ENCODE measurements around the gene FTCD. TPM values are rescaled to one million over a fixed set of nuclear protein-coding genes. Genes with fewer than 3 reads are reported as not detected.

Gene FTCD
- total and polyA plus RNA-seq, 2 of the 8 experiments (the other 6 are each of a cell fraction or from before 2014, with no cell fraction given), result 3.3 to 4.9 TPM

- no peak overlapping the region for H3K27ac ChIP-seq (ENCODE audit: low read depth, low read length)
- no peak overlapping the region for H4K91ac ChIP-seq (replicated peaks; ENCODE audit: insufficient read length, low read length)
- H3K4me1 ChIP-seq (replicated peaks in 1 of 4; ENCODE audit: control insufficient read depth in 3 of 4, insufficient read depth in 4 of 4, low read length in 3 of 4), result peaks cover 0 to 2% (median under 1%) of the 10 kb centered on the region in 4 experiments; a peak in 2 of 7 replicates
- peaks cover 4 to 10% of the 10 kb centered on the region in 2 experiments; a peak in 2 of 4 replicates for H3K9me3 ChIP-seq (ENCODE audit: insufficient read depth in 2 of 2, low read depth in 1 of 2, low read length in 1 of 2)
- H2BK15ac ChIP-seq (ENCODE audit: low read length), result no peak overlapping the region
- no peak overlapping the region for H3K18ac ChIP-seq (ENCODE audit: extremely low read depth, low read length)
- H2AFZ ChIP-seq (ENCODE audit: low read length), result no peak overlapping the region
- 90% methylated on average over 19 of the region's 19 CpGs; no CpG with 5 or more reads in 1 of the 2 experiments for WGBS, 2 experiments (ENCODE audit: extremely low coverage in 1 of 2, insufficient coverage in 1 of 2, insufficient read length in 1 of 2, insufficient replicate concordance in 2 of 2, low coverage in 1 of 2, low lambda C conversion rate in 2 of 2, missing lambda C conversion rate in 1 of 2)
- H2BK20ac ChIP-seq (ENCODE audit: low read length), result no peak overlapping the region
- H4K8ac ChIP-seq (ENCODE audit: extremely low read depth, insufficient read depth, low read length), result no peak overlapping the region; the same call in none of the 2 replicates
- H3K56ac ChIP-seq (replicated peaks; ENCODE audit: insufficient read length, low read depth, low read length), result no peak overlapping the region
- H3K9ac ChIP-seq (replicated peaks in 1 of 4; ENCODE audit: extremely low read depth in 1 of 4, low read depth in 3 of 4, low read length in 3 of 4), result no peak overlapping the region
- no peaks in the 10 kb centered on the region for H3K27me3 ChIP-seq (replicated peaks in 1 of 4; ENCODE audit: control insufficient read depth in 3 of 4, extremely low read depth in 1 of 4, insufficient read depth in 3 of 4, low read length in 3 of 4)
- CTCF ChIA-PET (ENCODE audit: partially characterized antibody), result interaction anchor here (0.9 to 2.6 kb wide), 8 partner anchors 8 to 155 kb away, joined by 3 to 19 read pairs (median 3); no protein-coding TSS in a partner anchor
- H3K4ac ChIP-seq (replicated peaks; ENCODE audit: insufficient read length, low read depth, low read length), result no peak overlapping the region
- DNase-seq (ENCODE audit: low read depth in 1 of 2, low spot score in 2 of 2) (no peak), FAIRE-seq (no peak)
- no peak overlapping the region for H3K14ac ChIP-seq (ENCODE audit: insufficient read length)
- peaks cover 0 to 6% of the 10 kb centered on the region in 2 experiments for H4K20me1 ChIP-seq (replicated peaks in 1 of 2; ENCODE audit: control insufficient read depth in 1 of 2, insufficient read depth in 2 of 2, low read length in 2 of 2)
- no peak overlapping the region for H3K23ac ChIP-seq (ENCODE audit: insufficient read length)
- H2AK5ac ChIP-seq (ENCODE audit: low read depth, low read length), result no peak overlapping the region
- no peak overlapping the region for H2BK5ac ChIP-seq (ENCODE audit: low read depth, low read length)
- H2BK12ac ChIP-seq (ENCODE audit: low read depth, low read length), result peak overlapping the region; percentile 75; the same call in 1 of the 2 replicates
- no peak overlapping the region for H3K4me3 ChIP-seq (ENCODE audit: extremely low read depth in 1 of 4, insufficient read depth in 2 of 4, low read depth in 3 of 4, low read length in 4 of 4)
- no peaks in the 10 kb centered on the region for H3K79me2 ChIP-seq (ENCODE audit: control insufficient read depth in 1 of 2, insufficient read depth in 2 of 2, low read length in 2 of 2)
- peaks cover 0 to 18% (median under 1%) of the 10 kb centered on the region in 4 experiments; a peak in 5 of 8 replicates for H3K36me3 ChIP-seq (ENCODE audit: control insufficient read depth in 2 of 4, insufficient read depth in 4 of 4, low read length in 3 of 4)
- no peaks in the 10 kb centered on the region for H3K79me1 ChIP-seq (ENCODE audit: low read depth, low read length)
- no peaks in the 10 kb centered on the region for H3K23me2 ChIP-seq (ENCODE audit: low read depth, low read length)
- no peak overlapping the region for H2BK120ac ChIP-seq (replicated peaks; ENCODE audit: low read depth, low read length)
- TF ChIP-seq GTF2F1 (IDR thresholded peaks at IDR 0.05; ENCODE audit: borderline replicate concordance, low read depth, low read length), result no peak
- no peak for TF ChIP-seq CBX5 (IDR thresholded peaks at IDR 0.05; ENCODE audit: low read depth, low read length)
- no peak for TF ChIP-seq HDAC6 (IDR thresholded peaks at IDR 0.05; ENCODE audit: low read depth, low read length)
- no peak for TF ChIP-seq TAF7 (optimal IDR thresholded peaks at IDR 0.05; ENCODE audit: borderline replicate concordance, low read depth, low read length)
- no peak for TF ChIP-seq PHF8 (conservative IDR thresholded peaks at IDR 0.05; ENCODE audit: low read depth, low read length)
- no peak for TF ChIP-seq TCF12 (IDR thresholded peaks at IDR 0.05; ENCODE audit: low read depth, low read length)
- TF ChIP-seq SIX5 (IDR thresholded peaks at IDR 0.05; ENCODE audit: low read depth, low read length), result no peak
- H3K4me2 ChIP-seq (ENCODE audit: insufficient read depth in 1 of 2, low read depth in 2 of 2, low read length in 2 of 2), result no peak overlapping the region
- no peak overlapping the region for H4K5ac ChIP-seq (ENCODE audit: insufficient read length, low read depth, low read length)
- POLR2A ChIA-PET (ENCODE audit: partially characterized antibody), result interaction anchor here (1.1 kb wide), 1 partner anchor 23 kb away, joined by 3 read pairs; no protein-coding TSS in a partner anchor
These were observed 45.8 kb downstream of the FTCD start for GRCh38 chr21:46109313-46110221.

Measured in H1 (cell line).